NCI-H345 treated with DMSO at 0.1 percent for 48 hours (cell line): Measurements from ENCODE around the gene ZDHHC18.
A peak's percentile ranks its signal among the peaks of the same experiment; 100 is the strongest.
"Not testable (repeated sequence)": the region's sequence is repeated elsewhere in the genome, so short reads cannot be mapped to it uniquely, and the experiment has no call there.

ENCODE experiments used
- DNase-seq: peaks from one replicate; lab custom pipeline; 2025; ENCODE audit not compliant: unreplicated experiment; lab: John Stamatoyannopoulos, UW

ZDHHC18 gene

GRCh38 chr1:26832249-26832960 is 5.9 kb downstream of the ZDHHC18 start:
- no peak for DNase-seq

GRCh38 chr1:26833432-26834405 is 7.2 kb downstream of the ZDHHC18 start:
- DNase-seq, result no peak

- not testable (repeated sequence) for DNase-seq
Measured at GRCh38 chr1:26837665-26838064, 11.2 kb downstream of the ZDHHC18 start.

- no peak for DNase-seq
Measured at GRCh38 chr1:26838474-26839338, 12.2 kb downstream of the ZDHHC18 start.

GRCh38 chr1:26839339-26839722 is 12.8 kb downstream of the ZDHHC18 start:
- no peak for DNase-seq

- no peak for DNase-seq
Measured at GRCh38 chr1:26839779-26840178, 13.3 kb downstream of the ZDHHC18 start.

GRCh38 chr1:26844424-26845196 is 18.1 kb downstream of the ZDHHC18 start:
- no peak for DNase-seq

- DNase-seq, result not testable (repeated sequence)
Measured at GRCh38 chr1:26847826-26848225, 21.3 kb downstream of the ZDHHC18 start.

GRCh38 chr1:26848499-26848898 is 22.0 kb downstream of the ZDHHC18 start:
- DNase-seq, result no peak

GRCh38 chr1:26848941-26849774 is 22.7 kb downstream of the ZDHHC18 start:
- no peak for DNase-seq

GRCh38 chr1:26851106-26851684 is 24.7 kb downstream of the ZDHHC18 start:
- DNase-seq, result no peak

- no peak for DNase-seq
Measured at GRCh38 chr1:26852701-26853100, 26.2 kb downstream of the ZDHHC18 start.

GRCh38 chr1:26853156-26853555 is 26.7 kb downstream of the ZDHHC18 start:
- peak; percentile 65 for DNase-seq

GRCh38 chr1:26853600-26853999 is 27.1 kb downstream of the ZDHHC18 start:
- no peak for DNase-seq

- no peak for DNase-seq
Measured at GRCh38 chr1:26854906-26855305, 28.4 kb downstream of the ZDHHC18 start.

GRCh38 chr1:26855636-26856035 is 29.1 kb downstream of the ZDHHC18 start:
- no peak for DNase-seq

- DNase-seq, result no peak
Measured at GRCh38 chr1:26856181-26856580, 29.7 kb downstream of the ZDHHC18 start.

- no peak for DNase-seq
Measured at GRCh38 chr1:26856604-26857469, 30.3 kb downstream of the ZDHHC18 start.
